ENCODE results near the gene RINT1. TPM values are rescaled to one million over a fixed set of nuclear protein-coding genes. Genes with fewer than 3 reads are reported as not detected.

Gene RINT1
- total and polyA plus RNA-seq, 2 donors (not counting 1 experiment from before 2014, with no cell fraction given), result 16.3 to 26.0 TPM

DNA sequence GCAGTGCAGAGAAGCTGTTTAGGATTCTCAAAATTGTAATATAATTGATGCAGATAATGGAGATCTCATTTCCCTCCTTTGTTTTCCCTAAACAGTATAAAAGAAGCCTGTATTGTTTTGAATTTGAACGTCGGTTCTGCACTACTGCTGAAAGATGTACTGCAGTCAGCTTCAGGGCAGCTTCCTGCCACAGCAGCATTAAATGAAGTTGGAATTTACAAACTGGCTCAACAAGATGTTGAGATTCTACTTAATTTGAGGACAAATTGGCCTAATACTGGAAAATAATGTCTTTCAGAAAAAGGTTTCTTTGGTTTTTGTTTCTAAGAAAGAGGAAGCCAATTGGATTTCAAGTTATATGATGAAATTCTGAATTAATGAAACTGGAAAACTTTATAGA is 35.0 kb downstream of the RINT1 start:
- DNase-seq (ENCODE audit: low read depth in 2 of 2), result no peak
- no peak overlapping the region for H3K4me2 ChIP-seq (ENCODE audit: extremely low read depth, insufficient read depth, low read length)
- H3K79me2 ChIP-seq (ENCODE audit: control insufficient read depth, insufficient read depth, low read length), result no peaks in the 10 kb centered on the region
- peaks cover 1% of the 10 kb centered on the region for H3K36me3 ChIP-seq (ENCODE audit: control insufficient read depth, insufficient read depth, low read length)
- H3K4me3 ChIP-seq (replicated peaks in 1 of 4; ENCODE audit: control extremely low read depth in 1 of 4, insufficient read depth in 1 of 4, low read depth in 3 of 4, low read length in 4 of 4), result no peak overlapping the region
- no peaks in the 10 kb centered on the region for H3K4me1 ChIP-seq (ENCODE audit: control insufficient read depth, extremely low read depth, insufficient read depth, low read length)
- H3K27ac ChIP-seq (ENCODE audit: insufficient read depth, low read length), result no peak overlapping the region
- no peak overlapping the region for H2AFZ ChIP-seq (ENCODE audit: low read length)
- H4K20me1 ChIP-seq (ENCODE audit: control insufficient read depth, extremely low read depth, insufficient read depth, low read length), result no peaks in the 10 kb centered on the region
- TF ChIP-seq, protein P1, sequence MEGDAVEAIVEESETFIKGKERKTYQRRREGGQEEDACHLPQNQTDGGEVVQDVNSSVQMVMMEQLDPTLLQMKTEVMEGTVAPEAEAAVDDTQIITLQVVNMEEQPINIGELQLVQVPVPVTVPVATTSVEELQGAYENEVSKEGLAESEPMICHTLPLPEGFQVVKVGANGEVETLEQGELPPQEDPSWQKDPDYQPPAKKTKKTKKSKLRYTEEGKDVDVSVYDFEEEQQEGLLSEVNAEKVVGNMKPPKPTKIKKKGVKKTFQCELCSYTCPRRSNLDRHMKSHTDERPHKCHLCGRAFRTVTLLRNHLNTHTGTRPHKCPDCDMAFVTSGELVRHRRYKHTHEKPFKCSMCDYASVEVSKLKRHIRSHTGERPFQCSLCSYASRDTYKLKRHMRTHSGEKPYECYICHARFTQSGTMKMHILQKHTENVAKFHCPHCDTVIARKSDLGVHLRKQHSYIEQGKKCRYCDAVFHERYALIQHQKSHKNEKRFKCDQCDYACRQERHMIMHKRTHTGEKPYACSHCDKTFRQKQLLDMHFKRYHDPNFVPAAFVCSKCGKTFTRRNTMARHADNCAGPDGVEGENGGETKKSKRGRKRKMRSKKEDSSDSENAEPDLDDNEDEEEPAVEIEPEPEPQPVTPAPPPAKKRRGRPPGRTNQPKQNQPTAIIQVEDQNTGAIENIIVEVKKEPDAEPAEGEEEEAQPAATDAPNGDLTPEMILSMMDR (conservative IDR thresholded peaks at IDR 0.05 in 1 of 2, IDR thresholded peaks at IDR 0.05 in 1 of 2; ENCODE audit: low read depth in 1 of 2, low read length in 2 of 2), result no peak
- TF ChIP-seq EZH2 (IDR thresholded peaks at IDR 0.05; ENCODE audit: low read length, missing control alignments), result no peak
- no peak overlapping the region for H3K9ac ChIP-seq (ENCODE audit: insufficient read depth, low read length)
- no peaks in the 10 kb centered on the region for H3K9me3 ChIP-seq (ENCODE audit: control insufficient read depth, insufficient read depth, low read depth, low read length)
- no peaks in the 10 kb centered on the region for H3K27me3 ChIP-seq (ENCODE audit: control insufficient read depth, insufficient read depth, low read length)

DNA sequence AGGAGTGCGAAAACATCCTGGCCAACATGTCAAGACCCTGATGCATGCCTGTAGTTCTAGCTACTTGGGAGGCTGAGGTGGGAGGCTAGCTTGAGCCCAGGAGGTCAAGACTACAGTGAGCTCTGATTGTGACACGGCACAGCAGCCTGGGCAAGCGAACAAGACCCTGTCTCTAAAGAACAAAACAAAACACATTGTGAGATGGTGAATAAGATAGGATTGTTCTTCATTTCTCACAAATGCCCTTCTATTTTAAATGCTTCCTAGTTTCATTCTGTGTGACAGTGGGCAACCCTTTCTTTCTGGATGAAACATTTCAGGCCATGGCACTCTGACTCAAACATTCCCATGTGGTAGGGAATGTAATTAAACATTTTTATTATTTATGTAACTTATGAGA is 35.8 kb downstream of the RINT1 start:
- H4K20me1 ChIP-seq (ENCODE audit: control insufficient read depth, extremely low read depth, insufficient read depth, low read length), result no peaks in the 10 kb centered on the region
- TF ChIP-seq, protein P1 (conservative IDR thresholded peaks at IDR 0.05 in 1 of 2, IDR thresholded peaks at IDR 0.05 in 1 of 2; ENCODE audit: low read depth in 1 of 2, low read length in 2 of 2), result no peak
- no peak for DNase-seq (ENCODE audit: low read depth in 2 of 2)
- no peak overlapping the region for H3K27ac ChIP-seq (ENCODE audit: insufficient read depth, low read length)
- no peak overlapping the region for H3K4me2 ChIP-seq (ENCODE audit: extremely low read depth, insufficient read depth, low read length)
- no peaks in the 10 kb centered on the region for H3K79me2 ChIP-seq (ENCODE audit: control insufficient read depth, insufficient read depth, low read length)
- H3K4me1 ChIP-seq (ENCODE audit: control insufficient read depth, extremely low read depth, insufficient read depth, low read length), result no peaks in the 10 kb centered on the region
- no peak overlapping the region for H3K4me3 ChIP-seq (replicated peaks in 1 of 4; ENCODE audit: control extremely low read depth in 1 of 4, insufficient read depth in 1 of 4, low read depth in 3 of 4, low read length in 4 of 4)
- H3K27me3 ChIP-seq (ENCODE audit: control insufficient read depth, insufficient read depth, low read length), result no peaks in the 10 kb centered on the region
- no peaks in the 10 kb centered on the region for H3K36me3 ChIP-seq (ENCODE audit: control insufficient read depth, insufficient read depth, low read length)
- H2AFZ ChIP-seq (ENCODE audit: low read length), result no peak overlapping the region
- no peak overlapping the region for H3K9ac ChIP-seq (ENCODE audit: insufficient read depth, low read length)
- H3K9me3 ChIP-seq (ENCODE audit: control insufficient read depth, insufficient read depth, low read depth, low read length), result no peaks in the 10 kb centered on the region

DNA sequence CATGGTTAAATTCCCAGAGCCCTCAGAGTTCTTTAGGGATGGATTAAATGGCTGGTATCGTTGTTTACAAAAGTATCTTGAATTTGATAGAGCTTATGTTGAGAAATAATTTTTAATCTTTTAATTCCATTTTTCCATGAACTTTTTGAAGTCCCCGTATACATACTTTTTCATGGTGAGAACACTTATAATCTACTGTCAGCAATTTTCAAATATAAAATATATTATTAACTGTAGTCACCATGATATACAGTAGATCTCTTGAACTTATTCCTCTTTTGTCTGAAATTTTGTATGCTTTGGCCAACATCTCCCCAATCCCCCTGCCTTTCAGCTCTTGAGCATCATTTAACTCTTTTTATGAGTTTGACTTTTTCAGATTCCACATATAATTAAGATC is 39.9 kb downstream of the RINT1 start:
- Histone ChIP-seq H3K4me1 (ENCODE audit: control insufficient read depth, extremely low read depth, insufficient read depth, low read length) (no peaks in the 10 kb centered on the region), H4K20me1 (ENCODE audit: control insufficient read depth, extremely low read depth, insufficient read depth, low read length) (no peaks in the 10 kb centered on the region), H3K4me3 (replicated peaks in 1 of 4; ENCODE audit: control extremely low read depth in 1 of 4, insufficient read depth in 1 of 4, low read depth in 3 of 4, low read length in 4 of 4) (no peak overlapping the region), H3K79me2 (ENCODE audit: control insufficient read depth, insufficient read depth, low read length) (no peaks in the 10 kb centered on the region), H3K27me3 (ENCODE audit: control insufficient read depth, insufficient read depth, low read length) (no peaks in the 10 kb centered on the region), H3K36me3 (ENCODE audit: control insufficient read depth, insufficient read depth, low read length) (no peaks in the 10 kb centered on the region), H3K9ac (ENCODE audit: insufficient read depth, low read length) (no peak overlapping the region), H3K9me3 (ENCODE audit: control insufficient read depth, insufficient read depth, low read depth, low read length) (no peaks in the 10 kb centered on the region), H2AFZ (ENCODE audit: low read length) (no peak overlapping the region), H3K27ac (ENCODE audit: insufficient read depth, low read length) (no peak overlapping the region), H3K4me2 (ENCODE audit: extremely low read depth, insufficient read depth, low read length) (no peak overlapping the region)
- TF ChIP-seq, protein P1 (conservative IDR thresholded peaks at IDR 0.05 in 1 of 2, IDR thresholded peaks at IDR 0.05 in 1 of 2; ENCODE audit: low read depth in 1 of 2, low read length in 2 of 2), result no peak
- TF ChIP-seq EZH2 (IDR thresholded peaks at IDR 0.05; ENCODE audit: low read length, missing control alignments), result no peak
- no peak for DNase-seq (ENCODE audit: low read depth in 2 of 2)
